Uterus (tissue), 2 donors: ENCODE measurements around the gene CENPC.

Experiments
- POLR2A ChIP-seq, 2 donors: fragments of 450-650 bp; IDR thresholded peaks; one replicate each; pipeline ENCODE4 v1.6.1; 2016; ENCODE audit warnings: antibody characterized with exemption in 2 of 2, mild to moderate bottlenecking in 1 of 2, moderate library complexity in 1 of 2
- TF ChIP-seq, protein P1 (sequence below), 4 experiments: fragments of 200-600 bp in 2 of 4; fragments of 450-650 bp in 2 of 4; sonication (generic) in 2 of 4; IDR thresholded peaks; one replicate each; pipeline ENCODE4 v1.5.1; 2016 to 2019; ENCODE audit warnings: antibody characterized with exemption in 4 of 4, mild to moderate bottlenecking in 2 of 4, moderate library complexity in 1 of 4

DNA sequence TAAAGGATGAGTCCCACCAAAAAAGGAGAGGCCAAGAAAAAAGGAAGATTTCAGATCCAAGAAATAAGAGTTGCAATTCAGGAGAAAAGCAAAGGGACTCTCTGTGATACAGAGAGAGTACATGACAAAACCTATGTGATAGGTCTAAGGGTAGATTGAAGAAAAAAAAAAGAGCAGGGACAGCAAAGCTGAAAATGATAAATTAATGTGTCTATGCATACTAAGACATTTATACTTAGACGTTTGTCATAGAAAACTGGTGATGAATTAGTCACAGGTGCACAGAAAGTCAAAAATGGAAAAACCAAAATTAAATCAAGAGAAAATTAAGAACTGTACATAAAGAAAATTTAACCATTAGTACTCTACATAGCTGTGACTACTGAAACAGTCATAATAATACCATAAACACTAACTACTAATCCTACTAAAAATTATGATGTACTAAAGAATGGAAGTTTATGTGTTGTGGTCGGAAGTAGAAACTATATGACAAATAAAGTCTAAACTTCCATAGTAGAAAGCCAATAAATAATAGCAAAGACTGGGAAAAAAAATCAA, 9.9 kb downstream of the CENPC start:
- TF ChIP-seq, protein P1, sequence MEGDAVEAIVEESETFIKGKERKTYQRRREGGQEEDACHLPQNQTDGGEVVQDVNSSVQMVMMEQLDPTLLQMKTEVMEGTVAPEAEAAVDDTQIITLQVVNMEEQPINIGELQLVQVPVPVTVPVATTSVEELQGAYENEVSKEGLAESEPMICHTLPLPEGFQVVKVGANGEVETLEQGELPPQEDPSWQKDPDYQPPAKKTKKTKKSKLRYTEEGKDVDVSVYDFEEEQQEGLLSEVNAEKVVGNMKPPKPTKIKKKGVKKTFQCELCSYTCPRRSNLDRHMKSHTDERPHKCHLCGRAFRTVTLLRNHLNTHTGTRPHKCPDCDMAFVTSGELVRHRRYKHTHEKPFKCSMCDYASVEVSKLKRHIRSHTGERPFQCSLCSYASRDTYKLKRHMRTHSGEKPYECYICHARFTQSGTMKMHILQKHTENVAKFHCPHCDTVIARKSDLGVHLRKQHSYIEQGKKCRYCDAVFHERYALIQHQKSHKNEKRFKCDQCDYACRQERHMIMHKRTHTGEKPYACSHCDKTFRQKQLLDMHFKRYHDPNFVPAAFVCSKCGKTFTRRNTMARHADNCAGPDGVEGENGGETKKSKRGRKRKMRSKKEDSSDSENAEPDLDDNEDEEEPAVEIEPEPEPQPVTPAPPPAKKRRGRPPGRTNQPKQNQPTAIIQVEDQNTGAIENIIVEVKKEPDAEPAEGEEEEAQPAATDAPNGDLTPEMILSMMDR (IDR thresholded peaks at IDR 0.05): no peak
- TF ChIP-seq POLR2A (IDR thresholded peaks at IDR 0.05): no peak
